CD4-positive, alpha-beta T cell (primary cell): ENCODE data around the gene MT1X. TPM values are rescaled to one million over a fixed set of nuclear protein-coding genes. Genes with fewer than 3 reads are reported as not detected.
"Not testable (repeated sequence)": the region's sequence is repeated elsewhere in the genome, so short reads cannot be mapped to it uniquely, and the experiment has no call there.

Experiments
- ATAC-seq: fragments of 200-7000 bp; cut with Tn5 transposase; one replicate; pipeline ENCODE4 v1.10.0; 2022; ENCODE audit warnings: mild to moderate bottlenecking; ENCODE audit not compliant: poor library complexity
- CTCF ChIA-PET: fragments of 350-600 bp; sonication (Branson Sonifier 250); formaldehyde crosslinking; loops from one replicate; lab custom pipeline; 2021; ENCODE audit warnings: antibody characterized with exemption, inconsistent platforms; lab: Charles Lee
- POLR2A ChIA-PET: fragments of 350-600 bp; sonication (Branson Sonifier 250); formaldehyde crosslinking; loops from one replicate; lab custom pipeline; 2021; ENCODE audit warnings: antibody characterized with exemption, inconsistent platforms; lab: Charles Lee
- DNase-seq, 14 experiments: peaks; one replicate each; pipeline ENCODE4 v3.0.0-alpha.2; 2013 to 2020; ENCODE audit warnings: mixed read lengths in 2 of 14
- H3K27ac ChIP-seq, 2 donors: one replicate each; pipeline versions ENCODE4 v1.5.1 to v1.7.0; 2013; ENCODE audit warnings: low read length in 2 of 2, low read depth in 1 of 2, mild to moderate bottlenecking in 1 of 2
- H3K27me3 ChIP-seq, 2 experiments: 1 replicate in 1 of 2; 2 replicates in 1 of 2; pipeline versions ENCODE4 v1.6.1 to v1.7.0; 2013; ENCODE audit warnings: low read length in 2 of 2, control low read depth in 1 of 2, mild to moderate bottlenecking in 1 of 2, moderate library complexity in 1 of 2; ENCODE audit not compliant: insufficient read depth in 2 of 2, control insufficient read depth in 1 of 2
- H3K36me3 ChIP-seq: one replicate; pipeline ENCODE4 v1.6.1; 2013; ENCODE audit warnings: low read length, control low read depth; ENCODE audit not compliant: insufficient read depth
- H3K4me1 ChIP-seq: one replicate; pipeline ENCODE4 v1.6.1; 2013; ENCODE audit warnings: low read length, control low read depth; ENCODE audit not compliant: insufficient read depth
- H3K4me3 ChIP-seq: one replicate; pipeline ENCODE4 v1.5.1; 2013; ENCODE audit warnings: mild to moderate bottlenecking, low read length, moderate library complexity
- H3K9me3 ChIP-seq, 2 experiments: 1 replicate in 1 of 2; 2 replicates in 1 of 2; pipeline versions ENCODE4 v1.6.1 to v1.7.0; 2013; ENCODE audit warnings: low read length in 2 of 2, mild to moderate bottlenecking in 2 of 2, control low read depth in 1 of 2, moderate library complexity in 1 of 2; ENCODE audit not compliant: control insufficient read depth in 1 of 2, insufficient read depth in 1 of 2
- H3K27ac Mint-ChIP-seq: one replicate; pipeline ENCODE4 v1.8.0; 2020; ENCODE audit warnings: mixed read lengths
- H3K27me3 Mint-ChIP-seq: one replicate; pipeline ENCODE4 v1.8.0; 2021; ENCODE audit warnings: mixed read lengths
- H3K36me3 Mint-ChIP-seq: one replicate; pipeline ENCODE4 v1.8.0; 2021; ENCODE audit warnings: low read depth, mixed read lengths
- H3K4me1 Mint-ChIP-seq: one replicate; pipeline ENCODE4 v1.8.0; 2021; ENCODE audit warnings: low read depth, mixed read lengths
- H3K4me3 Mint-ChIP-seq: one replicate; pipeline ENCODE4 v1.8.0; 2020; ENCODE audit warnings: mild to moderate bottlenecking, mixed read lengths
- H3K9me3 Mint-ChIP-seq: one replicate; pipeline ENCODE4 v1.8.0; 2020; ENCODE audit warnings: mixed read lengths
- intact Hi-C, 2 experiments: fragments of 100-400 bp; cut with DNase I in 1 of 2; cut with micrococcal nuclease in 1 of 2; formaldehyde crosslinking; loops; one replicate each; pipeline versions ENCODE4 v1.15.1 to v1.9.0; 2023 to 2025; cut with DNase I, micrococcal nuclease
- total RNA-seq, 174 experiments: library from RNA in 2 of 174; stranded (reverse) in 2 of 174; gene quantifications; one replicate each; pipeline ENCODE4 v1.2.3 and lab custom pipeline; 2021 to 2026
- TF ChIP-seq, protein P1 (sequence below): fragments of 200-600 bp; IDR thresholded peaks from one replicate; pipeline ENCODE4 v1.8.0; 2022; ENCODE audit warnings: antibody characterized with exemption, mild to moderate bottlenecking

The MT1X gene
- total RNA-seq, 2 experiments from 2014 or later: 10.9 to 14.1 TPM

DNA sequence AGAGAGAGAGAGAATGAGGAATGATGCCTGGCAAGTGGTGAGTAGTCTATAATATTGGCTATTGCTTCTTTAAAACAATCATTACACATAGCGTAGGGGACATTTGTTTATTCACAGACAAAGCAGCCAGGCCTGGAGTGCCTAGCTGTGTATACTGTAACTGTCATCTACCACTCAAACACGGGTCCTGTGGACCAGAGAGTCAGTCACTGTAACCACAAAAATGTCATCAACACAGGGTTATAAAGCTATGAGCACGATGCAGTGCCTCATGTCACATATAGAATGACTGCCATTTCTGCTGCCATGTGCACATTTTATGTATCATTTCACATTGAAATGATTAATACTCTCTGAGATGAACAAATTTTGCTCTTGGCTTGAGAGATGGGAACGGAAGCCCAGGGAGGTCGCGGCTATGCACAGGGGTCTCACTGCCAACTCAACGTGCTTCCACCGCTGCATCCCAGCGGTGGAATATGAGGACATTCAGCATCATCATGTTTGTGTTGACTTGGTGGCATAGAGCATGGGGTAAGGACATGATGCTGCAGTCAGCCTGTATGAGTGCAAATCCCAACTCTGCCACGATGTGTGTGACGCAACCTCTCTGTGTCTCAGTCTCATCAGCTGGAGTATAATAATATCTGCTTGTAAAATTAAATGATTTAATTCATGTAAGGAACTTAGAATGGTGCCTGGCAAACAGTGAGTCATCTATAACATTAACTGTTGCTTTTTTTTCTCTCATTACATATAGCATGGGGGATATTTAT, 9.3 kb upstream of the MT1X start:
- POLR2A ChIA-PET: interaction anchor here (1.1 to 1.5 kb wide), 2 partner anchors 9 to 29 kb away, joined by 5 to 7 read pairs; partner anchors contain the start of gene MT1X

DNA sequence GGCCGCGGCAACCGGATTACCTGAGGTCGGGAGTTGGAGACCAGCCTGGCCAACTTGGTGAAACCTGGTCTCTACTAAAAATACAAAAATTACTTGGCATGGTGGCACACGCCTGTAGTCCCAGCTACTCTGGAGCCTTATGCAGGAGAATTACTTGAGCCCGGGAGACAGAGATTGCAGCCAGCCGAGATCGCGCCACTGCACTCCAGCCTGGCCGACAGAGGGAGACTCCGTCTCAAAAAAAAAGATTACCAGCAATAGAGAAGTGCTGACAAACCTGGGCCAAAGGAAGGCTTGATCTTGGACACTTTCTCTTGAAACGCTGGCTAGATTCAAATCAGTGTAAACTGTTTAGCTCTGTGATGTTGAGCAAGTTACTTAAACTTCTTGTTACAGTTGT, 8.3 kb upstream of the MT1X start:
- Mint-ChIP-seq H3K9me3 (no peaks in the 10 kb centered on the region), H3K27me3 (peaks cover 64% of the 10 kb centered on the region), H3K4me3 (peak overlapping the region; percentile 65), H3K4me1 (peaks cover 30% of the 10 kb centered on the region), H3K27ac (no peak overlapping the region), H3K36me3 (no peaks in the 10 kb centered on the region)
- Histone ChIP-seq H3K36me3 (no peaks in the 10 kb centered on the region), H3K27ac (no peak overlapping the region), H3K9me3 (peaks cover 0 to 11% of the 10 kb centered on the region in 2 experiments), H3K27me3 (peaks cover 21 to 30% of the 10 kb centered on the region in 2 experiments), H3K4me1 (peaks cover 21% of the 10 kb centered on the region), H3K4me3 (no peak overlapping the region)
- TF ChIP-seq, protein P1, sequence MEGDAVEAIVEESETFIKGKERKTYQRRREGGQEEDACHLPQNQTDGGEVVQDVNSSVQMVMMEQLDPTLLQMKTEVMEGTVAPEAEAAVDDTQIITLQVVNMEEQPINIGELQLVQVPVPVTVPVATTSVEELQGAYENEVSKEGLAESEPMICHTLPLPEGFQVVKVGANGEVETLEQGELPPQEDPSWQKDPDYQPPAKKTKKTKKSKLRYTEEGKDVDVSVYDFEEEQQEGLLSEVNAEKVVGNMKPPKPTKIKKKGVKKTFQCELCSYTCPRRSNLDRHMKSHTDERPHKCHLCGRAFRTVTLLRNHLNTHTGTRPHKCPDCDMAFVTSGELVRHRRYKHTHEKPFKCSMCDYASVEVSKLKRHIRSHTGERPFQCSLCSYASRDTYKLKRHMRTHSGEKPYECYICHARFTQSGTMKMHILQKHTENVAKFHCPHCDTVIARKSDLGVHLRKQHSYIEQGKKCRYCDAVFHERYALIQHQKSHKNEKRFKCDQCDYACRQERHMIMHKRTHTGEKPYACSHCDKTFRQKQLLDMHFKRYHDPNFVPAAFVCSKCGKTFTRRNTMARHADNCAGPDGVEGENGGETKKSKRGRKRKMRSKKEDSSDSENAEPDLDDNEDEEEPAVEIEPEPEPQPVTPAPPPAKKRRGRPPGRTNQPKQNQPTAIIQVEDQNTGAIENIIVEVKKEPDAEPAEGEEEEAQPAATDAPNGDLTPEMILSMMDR: no peak
- CTCF ChIA-PET: interaction anchor here (1.4 to 1.9 kb wide), 2 partner anchors 28 to 30 kb away, joined by 4 to 5 read pairs; no protein-coding TSS in a partner anchor
- intact Hi-C loops: loop anchor here in 1 of 2 experiments (1.0 kb wide), 1 partner anchor 28 kb away; no protein-coding TSS in a partner anchor
- no peak for ATAC-seq
- POLR2A ChIA-PET: interaction anchor here (1.1 to 1.5 kb wide), 2 partner anchors 8 to 28 kb away, joined by 5 to 7 read pairs; partner anchors contain the start of gene MT1X
- DNase-seq: peak in 6 of 14 experiments; percentile 16 to 57 (median 28)

More for the DNA sequence above, 9.3 kb upstream of the MT1X start:
- Histone ChIP-seq H3K4me3 (no peak overlapping the region), H3K9me3 (peaks cover 0 to 11% of the 10 kb centered on the region in 2 experiments), H3K36me3 (no peaks in the 10 kb centered on the region), H3K27me3 (peaks cover 30 to 40% of the 10 kb centered on the region in 2 experiments), H3K4me1 (peaks cover 27% of the 10 kb centered on the region), H3K27ac (no peak overlapping the region)
- H3K9me3 Mint-ChIP-seq: no peaks in the 10 kb centered on the region
- peaks cover 39% of the 10 kb centered on the region for H3K4me1 Mint-ChIP-seq
- ATAC-seq (no peak), DNase-seq (no peak)
- H3K36me3 Mint-ChIP-seq: no peaks in the 10 kb centered on the region
- TF ChIP-seq, protein P1: no peak
- peaks cover 74% of the 10 kb centered on the region for H3K27me3 Mint-ChIP-seq
- intact Hi-C loops: no loop called here
- H3K4me3 Mint-ChIP-seq: no peak overlapping the region
- CTCF ChIA-PET: interaction anchor here (1.4 to 1.9 kb wide), 2 partner anchors 29 kb away, joined by 4 to 5 read pairs; no protein-coding TSS in a partner anchor
- no peak overlapping the region for H3K27ac Mint-ChIP-seq

DNA sequence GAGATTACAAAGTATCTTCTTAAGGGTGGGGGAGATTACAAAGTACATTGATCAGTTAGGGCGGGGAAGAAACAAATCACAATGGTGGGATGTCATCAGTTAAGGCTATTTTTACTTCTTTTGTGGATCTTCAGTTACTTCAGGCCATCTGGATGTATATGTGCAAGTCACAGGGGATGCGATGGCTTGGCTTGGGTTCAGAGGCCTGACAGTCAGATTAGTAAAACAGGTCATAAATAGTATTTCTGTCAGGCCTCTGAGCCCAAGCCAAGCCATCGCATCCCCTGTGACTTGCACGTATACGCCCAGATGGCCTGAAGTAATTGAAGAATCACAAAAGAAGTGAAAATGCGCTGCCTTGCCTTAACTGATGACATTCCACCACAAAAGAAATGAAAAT, 7.7 kb upstream of the MT1X start:
- H3K36me3 Mint-ChIP-seq, H3K4me3 ChIP-seq, H3K9me3 ChIP-seq, H3K27ac Mint-ChIP-seq, H3K9me3 Mint-ChIP-seq, ATAC-seq, DNase-seq, H3K27ac ChIP-seq, H3K36me3 ChIP-seq, POLR2A ChIA-PET: not testable (repeated sequence)
- peaks cover 27% of the 10 kb centered on the region for H3K4me1 Mint-ChIP-seq
- peak overlapping the region; percentile 65 for H3K4me3 Mint-ChIP-seq
- CTCF ChIA-PET: interaction anchor here (1.9 kb wide), 1 partner anchor 27 kb away, joined by 5 read pairs; no protein-coding TSS in a partner anchor
- Histone ChIP-seq H3K27me3 (peaks cover 15 to 24% of the 10 kb centered on the region in 2 experiments), H3K4me1 (peaks cover 17% of the 10 kb centered on the region)
- H3K27me3 Mint-ChIP-seq: peaks cover 57% of the 10 kb centered on the region
- intact Hi-C loops: loop anchor here in 1 of 2 experiments (1.0 kb wide), 1 partner anchor 28 kb away; no protein-coding TSS in a partner anchor
